Heart right ventricle (tissue), 16 donors: Measurements from ENCODE around the gene P4HA3. TPM values are rescaled to one million over a fixed set of nuclear protein-coding genes. Genes with fewer than 3 reads are reported as not detected.

Source experiments
- ATAC-seq, 8 donors: fragments of 200-7000 bp; cut with Tn5 transposase; one replicate each; pipeline ENCODE4 v1.9.1; 2020; ENCODE audit warnings: mild to moderate bottlenecking in 8 of 8, moderate library complexity in 8 of 8, moderate number of reproducible peaks in 1 of 8
- DNase-seq, 2 donors: peaks; one replicate each; pipeline ENCODE4 v3.0.0-alpha.2; 2020
- H3K27ac ChIP-seq, 10 donors: fragments of 200-600 bp; sonication (generic) in 2 of 10; one replicate each; pipeline versions ENCODE4 v1.5.0 to v1.8.0; 2020 to 2022; ENCODE audit warnings: mild to moderate bottlenecking in 3 of 10
- H3K27me3 ChIP-seq, 7 donors: fragments of 200-600 bp; one replicate each; pipeline ENCODE4 v1.8.0; 2021 to 2022; ENCODE audit warnings: mild to moderate bottlenecking in 2 of 7
- H3K36me3 ChIP-seq, 9 donors: fragments of 200-600 bp; sonication (generic) in 1 of 9; one replicate each; pipeline versions ENCODE4 v1.5.0 to v1.8.0; 2020 to 2022; ENCODE audit warnings: mild to moderate bottlenecking in 2 of 9
- H3K4me1 ChIP-seq, 9 donors: fragments of 200-600 bp; sonication (generic) in 1 of 9; one replicate each; pipeline versions ENCODE4 v1.5.0 to v1.8.0; 2020 to 2022; ENCODE audit warnings: mild to moderate bottlenecking in 4 of 9
- H3K4me3 ChIP-seq, 10 donors: fragments of 200-600 bp; sonication (generic) in 2 of 10; one replicate each; pipeline versions ENCODE4 v1.5.0 to v1.8.0; 2020 to 2022; ENCODE audit warnings: mild to moderate bottlenecking in 7 of 10, moderate library complexity in 2 of 10
- H3K9me3 ChIP-seq, 11 donors: fragments of 200-600 bp in 10 of 11; sonication (generic) in 2 of 11; one replicate each; pipeline versions ENCODE4 v1.5.0 to v1.8.0; 2013 to 2022; ENCODE audit warnings: mild to moderate bottlenecking in 2 of 11, control low read depth in 1 of 11, moderate library complexity in 1 of 11
- WGBS, 2 donors: extraction: QIAGEN DNeasy Blood & Tissue Kit; methylation state at CpG; one replicate each; pipeline ENCODE4 v1.1.7; 2013; ENCODE audit warnings: inconsistent platforms in 1 of 2; 5-methylcytosine and 5-hydroxymethylcytosine counted together
- intact Hi-C, 10 donors: fragments of 100-400 bp; cut with DNase I; formaldehyde crosslinking; loops; one replicate each; pipeline versions ENCODE4 v1.11.1 to v1.14.2; 2022
- polyA plus RNA-seq, 2 donors: library from polyadenylated mRNA; stranded (reverse); fragments of 200-250 nt; gene quantifications; one replicate each; pipeline ENCODE4 v1.2.3, GENCODE V29; 2013
- total RNA-seq, 10 donors: library from RNA; stranded (reverse); fragmentation: NEBNext Ultra II Directional in 3 of 10; extraction: Animal tissue kit (Norgen Biotek cat#: 25700) in 3 of 10; gene quantifications; one replicate each; pipeline versions ENCODE4 v1.2.1 to v1.2.4, GENCODE V29; 2021 to 2023
- TF ChIP-seq, protein P1 (sequence below), 9 donors: fragments of 200-600 bp; sonication (generic) in 2 of 9; IDR thresholded peaks; one replicate each; pipeline versions ENCODE4 v1.5.0 to v1.8.0; 2021 to 2022; ENCODE audit warnings: antibody characterized with exemption in 9 of 9, mild to moderate bottlenecking in 5 of 9, moderate library complexity in 1 of 9
- donor health status: Arrhythmogenic right ventricular cardiomyopathy.
- donor health status: ischemic (EF 13 %, LVEDD 7.1; RV severe dilation, severe dysfunction).
- donor health status: healthy with polysubstance abuse.
- donor health status: DM: no; HTN: yes; CAD: no.
- donor health status: DM: no; HTN: no; CAD: no.
- donor health status: ischemic (EF 25% LVEDD 6.9; RV normal size, moderate dysfunction).
- donor health status: ischemic (EF 25% LVEDD 5.7; RV mildly dilated, moderate dysfunction).
- donor health status: healthy.
- donor health status: DM: yes; HTN: yes; CAD: no.
- donor health status: Ischemic cardiomyopathy.
- donor health status: ischemic (EF 35%, LVEDD 5.7; RV mildly dilated, moderate dysfunction).
- donor health status: nonischemic (EF 11% LVEDD 7.7; RV severe dilation, severe dysfunction).
- donor health status: DM: yes; HTN: yes; CAD: no.
- donor health status: PGD.
- donor health status: ischemic (EF 29% LVEDD 5.4; RV normal size, mild dysfunction).
- donor health status: nonischemic (EF 23%, LVEDD 6.1; RV moderate dilation, normal function).

The P4HA3 gene
- total and polyA plus RNA-seq, 12 donors, result 0.13 to 0.76 (median 0.30) TPM; not detected in 6

DNA sequence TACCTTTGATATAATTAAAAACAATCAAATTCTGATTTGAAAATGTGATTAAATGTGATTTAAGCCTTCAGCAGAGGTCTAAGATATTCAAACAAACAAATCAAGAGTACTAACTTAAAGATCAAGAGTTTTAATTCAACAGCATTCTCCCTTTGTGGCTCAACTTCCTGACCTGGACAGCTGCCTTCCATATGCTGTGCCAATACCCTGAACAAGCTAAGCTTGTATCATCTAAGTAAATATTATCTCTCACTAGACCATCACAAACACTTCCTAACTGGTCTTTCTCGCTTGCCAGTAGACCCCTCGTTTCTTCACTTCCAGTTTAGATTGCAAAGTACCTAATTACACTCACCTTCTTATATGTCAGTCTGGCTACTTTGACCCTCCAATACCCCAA lies 35.9 kb upstream of the P4HA3 start:
- TF ChIP-seq, protein P1, sequence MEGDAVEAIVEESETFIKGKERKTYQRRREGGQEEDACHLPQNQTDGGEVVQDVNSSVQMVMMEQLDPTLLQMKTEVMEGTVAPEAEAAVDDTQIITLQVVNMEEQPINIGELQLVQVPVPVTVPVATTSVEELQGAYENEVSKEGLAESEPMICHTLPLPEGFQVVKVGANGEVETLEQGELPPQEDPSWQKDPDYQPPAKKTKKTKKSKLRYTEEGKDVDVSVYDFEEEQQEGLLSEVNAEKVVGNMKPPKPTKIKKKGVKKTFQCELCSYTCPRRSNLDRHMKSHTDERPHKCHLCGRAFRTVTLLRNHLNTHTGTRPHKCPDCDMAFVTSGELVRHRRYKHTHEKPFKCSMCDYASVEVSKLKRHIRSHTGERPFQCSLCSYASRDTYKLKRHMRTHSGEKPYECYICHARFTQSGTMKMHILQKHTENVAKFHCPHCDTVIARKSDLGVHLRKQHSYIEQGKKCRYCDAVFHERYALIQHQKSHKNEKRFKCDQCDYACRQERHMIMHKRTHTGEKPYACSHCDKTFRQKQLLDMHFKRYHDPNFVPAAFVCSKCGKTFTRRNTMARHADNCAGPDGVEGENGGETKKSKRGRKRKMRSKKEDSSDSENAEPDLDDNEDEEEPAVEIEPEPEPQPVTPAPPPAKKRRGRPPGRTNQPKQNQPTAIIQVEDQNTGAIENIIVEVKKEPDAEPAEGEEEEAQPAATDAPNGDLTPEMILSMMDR (IDR thresholded peaks at IDR 0.05), result no peak
- no peaks in the 10 kb centered on the region for H3K4me1 ChIP-seq
- peaks cover 0 to 34% (median 0%) of the 10 kb centered on the region in 9 donors for H3K36me3 ChIP-seq
- WGBS, 2 donors, result 63 to 72% methylated on average over 2 of the region's 2 CpGs
- H3K4me3 ChIP-seq, result no peak overlapping the region
- H3K27ac ChIP-seq, result no peak overlapping the region
- no peaks in the 10 kb centered on the region for H3K27me3 ChIP-seq
- ATAC-seq (no peak), DNase-seq (no peak)
- intact Hi-C loops, result no loop called here
- no peaks in the 10 kb centered on the region for H3K9me3 ChIP-seq

DNA sequence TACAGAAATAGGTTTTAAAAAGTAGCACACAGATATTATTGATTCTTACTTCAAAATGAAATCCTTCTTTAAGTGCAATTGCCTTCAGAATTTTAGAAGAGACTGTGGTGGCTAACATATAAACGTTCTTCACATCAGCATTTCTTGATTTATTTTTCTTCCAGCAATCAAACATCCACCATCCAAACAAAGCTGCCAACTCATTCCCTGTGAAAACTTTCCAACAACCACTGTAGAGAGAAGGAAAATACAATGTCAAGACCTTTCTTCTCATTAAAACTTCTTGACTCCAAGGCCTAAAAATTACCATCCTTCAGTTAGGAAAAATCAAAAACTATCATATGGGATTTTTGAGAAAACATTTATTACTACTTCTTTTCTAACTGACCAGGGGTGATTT lies 34.0 kb upstream of the P4HA3 start:
- intact Hi-C loops, result no loop called here
- ATAC-seq (no peak), DNase-seq (no peak)
- Histone ChIP-seq H3K9me3 (no peaks in the 10 kb centered on the region), H3K4me3 (no peak overlapping the region), H3K27ac (no peak overlapping the region), H3K4me1 (peaks cover 0 to 4% (median 0%) of the 10 kb centered on the region in 9 donors), H3K36me3 (peaks cover 0 to 43% (median 0%) of the 10 kb centered on the region in 9 donors), H3K27me3 (no peaks in the 10 kb centered on the region)
- TF ChIP-seq, protein P1 (IDR thresholded peaks at IDR 0.05), result no peak
- WGBS, 2 donors, result 67 to 90% methylated on average over 1 of the region's 1 CpG

DNA sequence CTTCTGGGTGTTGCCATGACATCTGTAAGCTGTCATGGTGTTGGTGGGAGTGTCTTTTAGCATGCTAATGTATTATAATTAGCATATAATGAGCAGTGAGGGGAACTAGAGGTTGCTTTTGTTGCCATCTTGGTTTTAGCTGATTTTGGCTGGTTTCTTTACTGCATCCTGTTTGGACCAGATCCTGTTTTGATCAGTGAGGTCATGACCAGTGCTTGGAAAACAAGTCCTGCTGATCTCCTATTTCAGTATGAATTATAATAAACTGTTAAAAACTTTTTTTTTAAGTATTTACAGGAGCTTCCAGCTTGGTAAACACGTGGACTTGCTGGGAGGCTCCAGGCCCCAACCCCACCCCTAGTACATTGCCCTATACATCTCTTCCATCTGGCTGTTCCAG lies 30.5 kb upstream of the P4HA3 start:
- WGBS, 2 donors, result 39 to 40% methylated on average over 1 of the region's 1 CpG
- ATAC-seq, result no peak

DNA sequence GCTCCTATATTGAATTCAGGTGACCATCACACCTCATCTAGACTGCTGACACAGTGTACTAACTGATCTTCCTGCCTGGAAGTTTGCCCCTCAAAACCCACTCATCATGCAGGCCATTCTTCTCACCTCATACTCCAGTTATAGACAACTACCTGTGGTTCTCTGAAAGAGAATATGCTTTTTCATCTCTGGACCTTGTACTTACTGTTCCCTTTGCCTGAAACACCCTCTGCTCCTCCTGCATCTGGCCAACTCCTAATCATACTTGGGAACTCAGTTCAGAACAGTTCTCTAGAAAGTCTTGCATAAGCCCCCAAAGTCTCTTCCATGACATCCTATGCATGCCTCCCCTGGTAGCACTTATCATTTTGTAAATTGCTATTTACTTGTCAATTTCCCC lies 28.2 kb upstream of the P4HA3 start:
- TF ChIP-seq, protein P1 (IDR thresholded peaks at IDR 0.05), result no peak
- no peaks in the 10 kb centered on the region for H3K9me3 ChIP-seq
- no peak overlapping the region for H3K4me3 ChIP-seq
- intact Hi-C loops, result no loop called here
- ATAC-seq (no peak), DNase-seq (no peak)
- H3K36me3 ChIP-seq, result peaks cover 0 to 66% (median 0%) of the 10 kb centered on the region in 9 donors
- H3K4me1 ChIP-seq, result peaks cover 0 to 4% (median 0%) of the 10 kb centered on the region in 9 donors
- H3K27ac ChIP-seq, result no peak overlapping the region
- H3K27me3 ChIP-seq, result no peaks in the 10 kb centered on the region

More for the DNA sequence above, 30.5 kb upstream of the P4HA3 start:
- H3K27ac ChIP-seq, result no peak overlapping the region
- TF ChIP-seq, protein P1 (IDR thresholded peaks at IDR 0.05), result no peak
- H3K27me3 ChIP-seq, result no peaks in the 10 kb centered on the region
- H3K4me1 ChIP-seq, result peaks cover 0 to 4% (median 0%) of the 10 kb centered on the region in 9 donors
- no peak overlapping the region for H3K4me3 ChIP-seq
- H3K9me3 ChIP-seq, result no peaks in the 10 kb centered on the region
- H3K36me3 ChIP-seq, result peaks cover 0 to 57% (median 0%) of the 10 kb centered on the region in 9 donors
- intact Hi-C loops, result no loop called here
- DNase-seq, result no peak
